Germinal center (tissue), 1 donor: ENCODE results near the gene GPLD1.
A peak's percentile ranks its signal among the peaks of the same experiment; 100 is the strongest.
"Not testable (repeated sequence)": the region's sequence is repeated elsewhere in the genome, so short reads cannot be mapped to it uniquely, and the experiment has no call there.

Experiments
- DNase-seq: peaks from one replicate; pipeline ENCODE4 v3.0.0; 2012; ENCODE audit warnings: mixed read lengths, low spot score

GPLD1 gene

GRCh38 chr6:24410622-24411021 is 78.8 kb downstream of the GPLD1 start:
- no peak for DNase-seq

DNA sequence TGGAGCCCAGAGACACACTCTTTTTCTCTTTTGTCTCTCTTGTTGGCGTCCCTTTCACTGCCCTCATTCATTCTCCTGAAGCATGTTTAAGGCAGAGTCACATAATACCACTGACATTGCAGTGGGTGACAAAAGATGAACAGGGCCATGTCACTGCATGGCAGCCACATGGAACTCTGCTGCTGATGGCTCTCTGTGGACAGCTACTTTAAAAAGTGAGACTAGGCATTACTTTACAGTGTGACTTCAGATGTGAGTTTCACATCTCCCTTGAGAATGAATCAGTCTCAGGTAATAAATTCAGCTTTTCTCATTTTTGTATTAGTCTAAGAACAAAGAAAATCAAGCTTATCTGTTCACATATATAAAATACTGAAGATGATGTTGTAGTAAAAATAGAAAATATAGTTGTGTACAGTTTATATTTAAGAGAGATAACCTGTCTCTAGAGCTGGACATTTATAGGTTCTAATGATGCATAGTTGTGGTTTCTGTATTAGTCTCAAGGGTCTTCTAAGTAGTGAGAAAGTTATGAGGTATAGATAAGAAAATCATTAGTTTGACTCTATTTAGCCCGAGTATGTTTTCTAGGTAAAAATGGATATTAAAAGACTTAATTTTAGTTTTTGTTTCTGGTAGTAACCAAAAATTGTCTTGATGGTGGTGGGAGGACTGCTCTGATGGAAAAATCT is 80.5 kb downstream of the GPLD1 start:
- DNase-seq: no peak

DNA sequence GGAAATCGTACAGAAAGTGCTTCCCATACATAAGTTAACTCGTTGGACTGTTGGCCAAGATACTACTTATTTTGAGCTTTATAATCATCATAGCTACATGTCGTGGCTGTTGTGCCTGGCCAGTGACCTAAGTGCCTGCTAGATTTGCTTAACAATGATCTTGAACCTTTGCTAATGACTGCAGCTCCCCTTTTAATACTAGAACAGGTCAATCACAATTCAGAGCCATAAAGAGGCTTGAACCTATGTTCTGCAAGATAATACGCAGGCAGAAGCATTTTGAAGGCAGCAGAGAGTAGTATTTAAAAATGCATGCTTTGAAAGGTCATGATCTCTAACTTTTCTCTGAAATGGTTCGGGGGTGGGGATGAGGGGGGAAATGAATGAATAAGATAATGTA is 84.1 kb downstream of the GPLD1 start:
- DNase-seq: no peak

GRCh38 chr6:24403501-24403824 is 85.9 kb downstream of the GPLD1 start:
- no peak for DNase-seq

DNA sequence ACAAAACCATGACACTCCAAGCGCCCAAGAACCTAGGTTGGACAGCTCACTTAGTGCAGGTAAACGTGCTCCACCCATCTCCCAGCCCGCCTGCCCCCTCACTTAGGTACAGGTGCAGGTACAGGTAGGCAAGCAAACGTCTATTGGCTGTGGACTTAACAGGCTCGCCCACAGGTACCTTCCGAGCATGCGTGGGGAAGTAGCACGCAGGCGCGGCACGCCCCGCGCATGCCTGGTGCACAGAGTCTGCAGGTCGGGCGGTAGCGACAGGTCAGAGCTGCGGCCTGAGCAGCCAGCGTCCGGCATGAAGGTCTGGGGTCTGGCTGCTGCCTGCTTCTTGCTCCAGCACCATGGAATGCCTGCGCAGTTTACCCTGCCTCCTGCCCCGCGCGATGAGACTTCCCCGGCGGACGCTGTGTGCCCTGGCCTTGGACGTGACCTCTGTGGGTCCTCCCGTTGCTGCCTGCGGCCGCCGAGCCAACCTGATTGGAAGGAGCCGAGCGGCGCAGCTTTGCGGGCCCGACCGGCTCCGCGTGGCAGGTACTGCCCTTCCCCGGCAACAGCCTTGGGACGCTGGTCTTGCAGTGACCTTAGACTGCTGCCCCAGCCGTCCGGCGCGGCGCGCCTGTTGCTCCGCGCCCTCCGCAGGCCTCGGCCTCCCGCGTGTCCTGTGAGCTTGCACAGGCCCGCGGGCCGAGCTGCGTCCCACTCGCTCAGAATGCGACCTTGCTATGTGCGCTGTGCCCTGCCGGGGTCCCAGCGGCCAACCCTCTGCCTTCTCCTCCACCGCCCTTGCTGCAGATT is 86.5 kb downstream of the GPLD1 start, which contains the start of gene MRS2:
Gene MRS2, plus strand, starts transcription at position 240 of the 804 bp plus-strand sequence. Its CDS starts 111 bp downstream, at position 351.
- peak; percentile 85 for DNase-seq

DNA sequence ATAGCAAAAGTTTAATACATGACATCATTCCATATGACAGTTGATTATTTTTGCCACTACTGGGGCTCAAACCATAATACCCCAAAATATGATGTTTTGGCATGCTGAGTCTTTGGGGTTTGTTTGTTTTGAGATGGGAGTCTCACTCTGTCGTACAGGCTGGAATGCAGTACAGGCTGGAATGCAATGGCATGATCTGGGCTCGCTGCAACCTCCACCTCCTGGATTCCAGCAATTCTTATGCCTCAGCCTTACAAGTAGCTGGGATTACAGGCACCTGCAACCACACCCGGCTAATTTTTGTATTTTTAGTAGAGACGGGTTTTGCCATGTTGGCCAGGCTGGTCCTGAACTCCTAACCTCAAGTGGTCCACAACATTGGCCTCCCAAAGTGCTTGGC is 87.9 kb downstream of the GPLD1 start:
- DNase-seq: no peak

DNA sequence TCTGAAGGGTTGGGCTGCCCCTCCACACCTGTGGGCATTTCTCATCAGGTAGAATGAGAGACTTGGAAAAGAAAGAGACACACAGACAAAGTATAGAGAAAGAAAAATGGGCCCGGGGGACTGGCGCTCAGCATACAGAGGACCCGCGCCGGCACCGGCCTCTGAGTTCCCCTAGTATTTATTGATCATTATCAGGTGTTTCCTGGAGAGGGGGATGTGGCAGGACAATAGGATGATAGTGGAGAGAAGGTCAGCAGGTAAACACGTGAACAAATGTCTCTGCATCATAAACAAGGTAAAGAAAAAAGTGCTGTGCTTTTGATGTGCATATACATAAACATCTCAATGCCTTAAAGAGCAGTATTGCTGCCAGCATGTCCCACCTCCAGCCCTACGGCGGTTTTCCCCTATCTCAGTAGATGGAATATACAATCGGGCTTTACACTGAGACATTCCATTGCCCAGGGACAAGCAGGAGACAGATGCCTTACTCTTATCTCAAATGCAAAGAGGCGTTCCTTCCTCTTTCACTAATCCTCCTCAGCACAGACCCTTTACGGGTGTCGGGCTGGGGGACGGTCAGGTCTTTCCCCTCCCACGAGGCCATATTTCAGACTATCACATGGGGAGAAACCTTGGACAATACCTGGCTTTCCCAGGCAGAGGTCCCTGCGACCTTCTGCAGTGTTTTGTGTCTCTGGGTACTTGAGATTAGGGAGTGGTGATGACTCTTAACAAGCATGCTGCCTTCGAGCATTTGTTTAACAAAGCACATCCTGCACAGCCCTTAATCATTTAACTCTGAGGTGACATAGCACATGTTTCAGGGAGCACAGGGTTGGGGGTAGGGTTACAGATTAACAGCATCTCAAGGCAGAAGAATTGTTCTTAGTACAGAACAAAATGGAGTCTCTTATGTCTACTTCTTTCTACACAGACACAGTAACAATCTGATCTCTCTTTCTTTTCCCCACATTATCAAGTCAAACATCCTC is 89.0 kb downstream of the GPLD1 start:
- not testable (repeated sequence) for DNase-seq

DNA sequence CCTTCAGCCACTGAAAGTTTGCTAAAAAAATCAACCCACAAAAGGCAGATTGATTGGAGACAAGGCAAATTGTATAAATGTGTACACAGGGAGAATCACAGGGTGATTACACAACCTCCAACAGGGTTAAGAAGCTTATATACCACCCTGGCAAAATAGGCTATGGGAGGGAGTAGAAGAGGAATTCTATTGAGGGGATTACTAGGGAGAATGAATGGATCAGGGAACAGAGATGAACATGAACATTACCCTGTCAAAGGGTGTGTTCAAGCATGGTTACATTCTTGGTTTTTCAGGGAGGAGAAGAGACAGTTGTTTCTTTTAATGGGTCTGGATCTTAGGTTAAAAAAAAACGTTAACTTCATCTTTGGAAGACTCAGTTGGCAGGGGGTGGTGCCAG is 91.7 kb downstream of the GPLD1 start:
- no peak for DNase-seq

DNA sequence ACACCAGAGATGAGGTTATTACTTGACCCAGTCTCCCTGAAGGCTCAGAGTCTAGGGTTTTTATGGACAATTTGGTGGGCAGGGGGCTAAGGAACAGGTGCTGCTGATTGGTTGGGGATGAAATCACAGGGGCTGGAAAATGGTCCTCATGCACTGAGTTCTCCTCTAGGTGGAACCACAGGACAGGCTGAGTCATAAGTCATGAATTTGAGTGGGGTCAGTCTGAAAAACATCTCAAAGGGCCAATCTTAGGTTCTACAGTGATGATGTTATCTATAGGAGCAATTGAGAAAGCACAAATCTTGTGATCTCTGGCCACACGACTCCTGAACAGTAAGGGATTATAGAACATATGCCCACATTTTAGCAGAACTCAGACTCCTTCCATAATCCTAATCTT is 92.6 kb downstream of the GPLD1 start:
- no peak for DNase-seq

DNA sequence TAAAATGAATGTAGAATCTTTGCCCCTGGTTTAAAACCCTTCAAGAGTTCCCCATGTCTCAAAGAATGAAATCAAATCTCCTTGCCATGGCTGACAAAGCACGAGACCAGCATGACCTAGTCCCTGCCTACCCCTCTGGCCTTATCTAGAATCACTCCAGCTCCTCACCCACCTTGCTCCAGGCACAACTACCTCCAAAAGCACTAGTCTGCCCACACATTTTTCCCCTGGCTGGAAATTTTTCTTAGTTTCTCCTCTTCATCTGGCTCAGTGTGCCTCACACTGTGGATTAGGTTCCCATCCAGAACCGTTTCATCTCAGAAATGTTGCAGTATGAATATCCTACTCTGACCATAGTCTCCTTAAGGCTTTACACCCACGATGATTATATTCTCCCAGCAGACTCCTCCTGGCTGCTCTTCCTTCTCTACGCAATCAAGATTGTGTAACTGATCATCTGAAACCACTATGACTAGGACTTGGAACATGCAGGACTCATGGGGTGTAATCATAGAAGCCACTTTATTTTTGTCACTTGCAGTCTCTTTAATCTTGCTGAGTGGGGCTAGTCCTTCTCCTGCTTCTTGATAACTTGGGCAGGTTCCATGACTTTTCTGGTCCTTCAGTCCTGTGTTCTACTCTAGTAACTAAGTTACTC is 94.5 kb downstream of the GPLD1 start:
- no peak for DNase-seq

GRCh38 chr6:24394061-24394779 is 95.2 kb downstream of the GPLD1 start:
- DNase-seq: no peak

DNA sequence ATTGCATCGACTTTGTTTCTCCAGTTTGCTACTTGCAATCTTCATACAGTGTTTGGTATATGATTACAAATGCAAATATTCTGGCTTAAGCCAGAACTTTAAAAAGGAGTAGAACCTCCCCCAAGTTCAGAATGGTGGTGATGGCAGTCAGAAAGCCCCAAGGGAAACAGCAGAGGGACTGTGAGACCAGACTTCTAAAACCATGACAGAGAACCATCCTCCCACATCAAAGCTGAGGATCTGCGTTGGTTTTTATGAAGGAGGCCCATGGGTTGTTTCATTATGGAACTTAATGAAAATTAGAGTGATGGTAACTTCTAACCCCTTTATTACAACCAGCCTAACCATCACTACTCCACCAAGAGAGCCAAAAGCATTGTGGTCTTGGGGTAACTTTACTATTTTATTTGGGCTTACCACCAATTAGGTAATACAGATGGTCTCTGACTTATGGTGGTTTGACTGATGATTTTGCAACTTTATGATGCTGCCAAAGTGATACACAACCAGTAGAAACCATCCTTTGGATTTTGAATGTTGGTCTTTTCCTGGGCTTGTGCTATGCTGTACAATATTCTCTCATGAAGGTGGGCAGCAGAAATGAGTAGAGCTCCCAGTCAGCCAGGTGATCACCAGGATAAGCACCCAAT is 97.5 kb downstream of the GPLD1 start:
- no peak for DNase-seq

- no peak for DNase-seq
These were observed 98.2 kb downstream of the GPLD1 start for GRCh38 chr6:24391208-24391607.

DNA sequence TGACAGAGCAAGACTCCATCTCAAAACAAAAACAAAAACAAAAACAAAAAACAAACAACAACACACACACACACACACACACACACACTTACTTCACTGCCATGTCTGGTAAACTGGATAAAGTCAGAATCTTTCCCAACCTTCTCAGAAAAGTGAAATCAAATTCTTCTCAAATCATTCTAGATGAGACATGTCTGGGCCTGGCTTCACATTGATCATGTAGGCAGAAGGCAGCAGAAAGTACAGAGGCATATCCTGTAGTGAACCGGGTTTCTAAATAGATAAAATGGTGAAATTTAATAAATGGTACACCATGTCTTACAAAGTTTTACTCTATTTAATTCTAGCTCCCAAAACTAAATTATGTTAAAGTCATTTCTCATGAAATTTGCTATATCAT is 101.6 kb downstream of the GPLD1 start:
- DNase-seq: no peak

GRCh38 chr6:24385536-24386269 is 103.7 kb downstream of the GPLD1 start:
- DNase-seq: no peak

- DNase-seq: not testable (repeated sequence)
These were observed 104.8 kb downstream of the GPLD1 start for GRCh38 chr6:24384369-24385130.

DNA sequence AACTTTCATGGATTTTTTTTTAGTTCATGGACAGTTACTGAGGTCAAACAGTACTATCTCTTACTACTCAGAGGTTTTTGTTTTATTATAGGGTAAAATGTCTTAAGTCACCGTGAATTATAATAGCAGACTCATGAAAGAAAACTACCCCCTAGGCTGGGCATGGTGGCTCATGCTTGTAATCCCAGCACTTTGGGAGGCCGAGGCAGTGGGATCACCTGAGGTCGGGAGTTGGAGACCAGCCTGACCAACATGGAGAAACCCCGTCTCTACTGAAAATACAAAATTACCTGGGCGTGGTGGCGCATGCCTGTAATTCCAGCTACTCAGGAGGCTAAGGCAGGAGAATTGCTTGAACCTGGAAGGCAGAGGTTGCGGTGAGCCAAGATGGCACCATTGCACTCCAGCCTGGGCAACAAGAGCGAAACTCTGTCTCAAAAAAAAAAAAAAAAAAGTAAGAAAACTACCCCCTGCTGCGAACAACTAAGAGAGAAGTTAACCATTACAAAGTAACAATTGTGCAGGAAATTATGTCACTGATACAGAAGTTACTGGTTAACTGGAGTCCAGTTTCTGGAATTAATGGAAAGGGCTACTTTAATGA is 106.4 kb downstream of the GPLD1 start:
- not testable (repeated sequence) for DNase-seq

GRCh38 chr6:24382220-24382540 is 107.2 kb downstream of the GPLD1 start:
- no peak for DNase-seq
